ENCODE measurements around the gene DBNDD2. TPM values are rescaled to one million over a fixed set of nuclear protein-coding genes. Genes with fewer than 3 reads are reported as not detected.
A peak's percentile ranks its signal among the peaks of the same experiment; 100 is the strongest.

Gene DBNDD2
- total RNA-seq, 1 experiment from 2014 or later, result 58.7 TPM

DNA sequence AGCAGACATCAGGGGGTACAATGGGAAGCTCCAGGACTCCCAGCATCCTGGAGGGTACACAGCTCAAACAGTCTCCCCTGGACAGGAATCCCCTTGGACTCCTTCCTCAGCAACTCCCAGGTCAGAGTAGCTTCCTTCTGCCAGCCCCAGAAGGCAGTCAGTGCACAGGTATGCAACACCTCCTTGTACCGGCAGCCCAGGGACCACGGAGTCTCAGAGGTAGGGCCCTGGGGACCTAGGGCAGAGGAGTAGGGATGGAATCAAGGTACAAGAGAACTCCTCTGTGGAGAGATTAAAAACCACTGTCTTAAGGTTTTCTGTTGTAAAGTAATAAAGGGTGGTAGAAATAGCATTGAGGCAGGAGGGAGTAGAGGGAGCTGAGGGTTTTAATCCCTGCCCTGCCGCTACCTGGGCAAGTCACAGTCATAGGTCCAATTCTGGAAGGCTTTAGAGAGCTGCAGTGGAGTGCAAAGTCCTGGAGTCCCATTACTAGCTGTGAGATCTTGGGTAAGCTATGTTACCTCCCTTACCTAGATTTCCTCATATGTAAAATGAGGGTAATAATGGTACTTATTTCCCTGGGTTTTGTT is 37.4 kb upstream of the DBNDD2 start:
- H3K36me3 Mint-ChIP-seq, result no peaks in the 10 kb centered on the region; the same call in none of the 2 replicates
- TF ChIP-seq TP53 (CRISPR knock-in tag; IDR thresholded peaks at IDR 0.05), result no peak
- TF ChIP-seq, protein P1, sequence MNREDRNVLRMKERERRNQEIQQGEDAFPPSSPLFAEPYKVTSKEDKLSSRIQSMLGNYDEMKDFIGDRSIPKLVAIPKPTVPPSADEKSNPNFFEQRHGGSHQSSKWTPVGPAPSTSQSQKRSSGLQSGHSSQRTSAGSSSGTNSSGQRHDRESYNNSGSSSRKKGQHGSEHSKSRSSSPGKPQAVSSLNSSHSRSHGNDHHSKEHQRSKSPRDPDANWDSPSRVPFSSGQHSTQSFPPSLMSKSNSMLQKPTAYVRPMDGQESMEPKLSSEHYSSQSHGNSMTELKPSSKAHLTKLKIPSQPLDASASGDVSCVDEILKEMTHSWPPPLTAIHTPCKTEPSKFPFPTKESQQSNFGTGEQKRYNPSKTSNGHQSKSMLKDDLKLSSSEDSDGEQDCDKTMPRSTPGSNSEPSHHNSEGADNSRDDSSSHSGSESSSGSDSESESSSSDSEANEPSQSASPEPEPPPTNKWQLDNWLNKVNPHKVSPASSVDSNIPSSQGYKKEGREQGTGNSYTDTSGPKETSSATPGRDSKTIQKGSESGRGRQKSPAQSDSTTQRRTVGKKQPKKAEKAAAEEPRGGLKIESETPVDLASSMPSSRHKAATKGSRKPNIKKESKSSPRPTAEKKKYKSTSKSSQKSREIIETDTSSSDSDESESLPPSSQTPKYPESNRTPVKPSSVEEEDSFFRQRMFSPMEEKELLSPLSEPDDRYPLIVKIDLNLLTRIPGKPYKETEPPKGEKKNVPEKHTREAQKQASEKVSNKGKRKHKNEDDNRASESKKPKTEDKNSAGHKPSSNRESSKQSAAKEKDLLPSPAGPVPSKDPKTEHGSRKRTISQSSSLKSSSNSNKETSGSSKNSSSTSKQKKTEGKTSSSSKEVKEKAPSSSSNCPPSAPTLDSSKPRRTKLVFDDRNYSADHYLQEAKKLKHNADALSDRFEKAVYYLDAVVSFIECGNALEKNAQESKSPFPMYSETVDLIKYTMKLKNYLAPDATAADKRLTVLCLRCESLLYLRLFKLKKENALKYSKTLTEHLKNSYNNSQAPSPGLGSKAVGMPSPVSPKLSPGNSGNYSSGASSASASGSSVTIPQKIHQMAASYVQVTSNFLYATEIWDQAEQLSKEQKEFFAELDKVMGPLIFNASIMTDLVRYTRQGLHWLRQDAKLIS (CRISPR knock-in tag; IDR thresholded peaks at IDR 0.05; ENCODE audit: borderline replicate concordance), result no peak
- CTCF ChIA-PET, result interaction anchor here (0.6 to 5.5 kb wide), 5 partner anchors 9 to 449 kb away, joined by 3 to 164 read pairs (median 6); partner anchors contain the start of gene SYS1
- ATAC-seq (no peak), DNase-seq (ENCODE audit: low spot score) (no peak)
- peaks cover 13% of the 10 kb centered on the region for H3K4me1 Mint-ChIP-seq
- H3K4me3 Mint-ChIP-seq, result no peak overlapping the region
- peaks cover 6% of the 10 kb centered on the region for H3K27me3 Mint-ChIP-seq (ENCODE audit: low read depth)
- no peaks in the 10 kb centered on the region for H3K9me3 Mint-ChIP-seq
- POLR2A ChIA-PET, result no interaction called here
- no peak overlapping the region for H3K27ac Mint-ChIP-seq

- TF ChIP-seq TCF7 (CRISPR knock-in tag; IDR thresholded peaks at IDR 0.05; ENCODE audit: low read depth), result no peak
- no peak for TF ChIP-seq SOX15 (CRISPR knock-in tag; IDR thresholded peaks at IDR 0.05)
- TF ChIP-seq, protein P2, sequence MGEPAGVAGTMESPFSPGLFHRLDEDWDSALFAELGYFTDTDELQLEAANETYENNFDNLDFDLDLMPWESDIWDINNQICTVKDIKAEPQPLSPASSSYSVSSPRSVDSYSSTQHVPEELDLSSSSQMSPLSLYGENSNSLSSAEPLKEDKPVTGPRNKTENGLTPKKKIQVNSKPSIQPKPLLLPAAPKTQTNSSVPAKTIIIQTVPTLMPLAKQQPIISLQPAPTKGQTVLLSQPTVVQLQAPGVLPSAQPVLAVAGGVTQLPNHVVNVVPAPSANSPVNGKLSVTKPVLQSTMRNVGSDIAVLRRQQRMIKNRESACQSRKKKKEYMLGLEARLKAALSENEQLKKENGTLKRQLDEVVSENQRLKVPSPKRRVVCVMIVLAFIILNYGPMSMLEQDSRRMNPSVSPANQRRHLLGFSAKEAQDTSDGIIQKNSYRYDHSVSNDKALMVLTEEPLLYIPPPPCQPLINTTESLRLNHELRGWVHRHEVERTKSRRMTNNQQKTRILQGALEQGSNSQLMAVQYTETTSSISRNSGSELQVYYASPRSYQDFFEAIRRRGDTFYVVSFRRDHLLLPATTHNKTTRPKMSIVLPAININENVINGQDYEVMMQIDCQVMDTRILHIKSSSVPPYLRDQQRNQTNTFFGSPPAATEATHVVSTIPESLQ (CRISPR knock-in tag; IDR thresholded peaks at IDR 0.05), result no peak
- TF ChIP-seq NR1H2 (CRISPR knock-in tag; IDR thresholded peaks at IDR 0.05), result no peak
- no peak for TF ChIP-seq NR3C1 (CRISPR knock-in tag; conservative IDR thresholded peaks at IDR 0.05; ENCODE audit: low read depth)
- no peak for TF ChIP-seq ATF1 (CRISPR knock-in tag; IDR thresholded peaks at IDR 0.05)
- TF ChIP-seq ZBTB21 (CRISPR knock-in tag; IDR thresholded peaks at IDR 0.05; ENCODE audit: borderline replicate concordance), result no peak
- TF ChIP-seq ZNF281 (CRISPR knock-in tag; IDR thresholded peaks at IDR 0.05), result no peak
- no peak for TF ChIP-seq PREB (CRISPR knock-in tag; IDR thresholded peaks at IDR 0.05; ENCODE audit: borderline replicate concordance)
Measured at GRCh38 chr20:45372241-45372640, 35.8 kb upstream of the DBNDD2 start.

More at GRCh38 chr20:45372241-45372640, 35.8 kb upstream of the DBNDD2 start:
- no peaks in the 10 kb centered on the region for H3K9me3 Mint-ChIP-seq
- DNase-seq (ENCODE audit: low spot score) (no peak), ATAC-seq (no peak; the same call in 1 of the 2 replicates)
- no peak overlapping the region for H3K27ac Mint-ChIP-seq
- ChIA-PET CTCF (interaction anchor here (0.9 to 5.5 kb wide), 24 partner anchors 11 to 399 kb away, joined by 3 to 164 read pairs (median 18); partner anchors contain the start of genes DBNDD2, MATN4, PIGT and RBPJL), POLR2A (interaction anchor here (0.5 to 1.4 kb wide), 3 partner anchors 24 to 64 kb away, joined by 3 to 6 read pairs (median 4); no protein-coding TSS in a partner anchor)
- H3K36me3 Mint-ChIP-seq, result no peaks in the 10 kb centered on the region; the same call in none of the 2 replicates
- peak overlapping the region; percentile 27 for H3K4me3 Mint-ChIP-seq
- peaks cover 6% of the 10 kb centered on the region for H3K27me3 Mint-ChIP-seq (ENCODE audit: low read depth)
- H3K4me1 Mint-ChIP-seq, result peaks cover 13% of the 10 kb centered on the region
